Melanocyte of skin (primary cell): Measurements from ENCODE around the gene DPYD. TPM values are rescaled to one million over a fixed set of nuclear protein-coding genes. Genes with fewer than 3 reads are reported as not detected.

Experiments
- total RNA-seq, 2 donors: library from RNA; depleted of rRNA; stranded (reverse); fragments of >200 nt; gene quantifications; 2 replicates each; pipeline ENCODE4 v1.2.3, GENCODE V29; 2012

DPYD gene
- total RNA-seq, result 10 to 100 TPM; 10.3 to 12.7 TPM

GRCh38 chr1:97920832-97921571 lies at the start of gene DPYD:
TSS of gene DPYD (minus strand) at chr1:97921034. CDS start at chr1:97920922, 112 bp downstream.

